Right hindlimb (tissue), 1 donor: Measurements from ENCODE around the gene PLD3.
"Not testable (repeated sequence)": the region's sequence is repeated elsewhere in the genome, so short reads cannot be mapped to it uniquely, and the experiment has no call there.

ENCODE experiments used
- DNase-seq: peaks from one replicate; pipeline ENCODE4 v3.0.0-alpha.2; 2018

The PLD3 gene

DNA sequence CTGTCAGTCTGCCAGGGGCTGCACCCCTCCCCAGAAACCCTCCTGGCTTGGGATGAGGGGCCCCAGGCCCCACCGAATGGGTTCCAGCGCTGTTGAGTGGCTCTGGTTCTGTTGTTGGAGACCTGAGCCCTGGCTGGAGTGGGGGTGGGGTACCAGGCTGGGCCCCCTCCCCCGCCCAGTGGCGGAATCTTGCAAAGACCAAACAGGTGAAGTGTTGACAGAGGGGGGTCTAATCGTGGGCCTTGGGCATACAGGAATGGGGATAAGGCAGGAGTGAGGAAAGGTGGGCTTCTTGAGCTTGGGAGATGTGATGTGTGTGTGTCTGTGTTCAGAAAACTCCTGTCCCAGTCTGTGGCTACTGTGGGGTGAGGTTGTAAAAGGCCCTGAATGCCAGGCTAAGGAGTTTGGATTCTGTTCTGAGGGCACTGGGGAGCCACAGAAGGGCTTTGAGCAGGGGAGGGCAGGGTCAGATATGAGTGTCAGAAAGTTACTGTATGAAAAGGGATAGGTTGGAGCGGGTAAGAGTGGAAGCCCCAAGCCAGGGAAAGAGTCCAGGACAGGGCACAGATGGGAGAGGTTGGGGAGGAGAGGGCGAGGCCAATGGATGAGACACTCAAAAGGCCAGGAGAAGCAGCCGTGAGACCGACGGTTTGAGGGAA, 41.7 kb downstream of the PLD3 start, which contains the start of gene HIPK4:
TSS of gene HIPK4 (minus strand) at position 98 of the 659 bp plus-strand sequence. CDS start 279 bp downstream, outside the sequence.
- no peak for DNase-seq

DNA sequence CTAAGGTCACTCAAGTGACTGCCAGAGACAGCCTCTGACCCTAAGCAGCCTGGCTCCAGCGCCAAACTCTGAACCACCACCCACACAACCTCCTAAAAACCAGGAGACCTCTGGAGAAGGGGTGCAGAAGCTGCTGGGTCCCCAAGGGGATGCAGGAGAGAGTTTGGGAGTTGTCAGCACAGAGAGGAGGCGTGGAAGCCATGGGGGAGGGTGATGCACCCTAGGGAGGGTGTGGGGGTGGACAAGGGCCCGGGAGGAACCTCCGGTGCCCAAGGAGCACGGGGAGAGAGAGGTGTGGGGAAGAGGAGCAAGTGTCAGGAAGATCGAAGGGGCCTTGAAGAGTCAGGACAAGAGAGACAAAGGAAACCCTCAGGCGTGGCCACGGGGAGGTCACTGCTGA, 43.6 kb downstream of the PLD3 start:
- no peak for DNase-seq

DNA sequence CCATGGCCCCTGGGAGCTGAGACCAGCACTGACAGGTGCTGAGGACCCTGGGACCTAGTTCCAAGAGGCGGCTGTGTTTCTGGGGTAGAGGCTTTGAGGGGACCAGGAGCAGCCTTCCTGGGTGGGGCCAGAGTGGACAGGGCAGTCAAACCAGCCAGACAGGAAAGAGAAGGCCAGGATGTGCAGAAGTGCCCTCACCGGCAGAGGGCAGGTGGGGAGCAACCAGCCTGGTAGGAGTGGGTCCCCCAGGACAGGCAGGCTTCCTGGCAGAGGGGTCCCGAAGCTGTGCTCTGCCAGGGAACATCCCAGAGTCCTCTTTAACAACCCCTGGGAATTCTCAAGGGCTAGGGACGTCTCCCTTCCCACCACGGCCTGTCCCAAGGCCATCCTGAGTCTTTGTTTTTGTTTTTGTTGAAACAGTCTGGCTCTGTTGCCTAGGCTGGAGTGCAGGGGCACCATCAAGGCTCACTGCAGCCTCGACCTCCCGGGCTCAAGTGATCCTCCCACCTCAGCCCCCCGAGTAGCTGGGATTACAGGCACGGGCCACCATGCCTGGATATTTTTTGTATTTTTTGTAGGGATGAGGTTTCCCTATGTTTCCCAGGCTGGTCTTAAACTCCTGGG, 44.5 kb downstream of the PLD3 start:
- no peak for DNase-seq

DNA sequence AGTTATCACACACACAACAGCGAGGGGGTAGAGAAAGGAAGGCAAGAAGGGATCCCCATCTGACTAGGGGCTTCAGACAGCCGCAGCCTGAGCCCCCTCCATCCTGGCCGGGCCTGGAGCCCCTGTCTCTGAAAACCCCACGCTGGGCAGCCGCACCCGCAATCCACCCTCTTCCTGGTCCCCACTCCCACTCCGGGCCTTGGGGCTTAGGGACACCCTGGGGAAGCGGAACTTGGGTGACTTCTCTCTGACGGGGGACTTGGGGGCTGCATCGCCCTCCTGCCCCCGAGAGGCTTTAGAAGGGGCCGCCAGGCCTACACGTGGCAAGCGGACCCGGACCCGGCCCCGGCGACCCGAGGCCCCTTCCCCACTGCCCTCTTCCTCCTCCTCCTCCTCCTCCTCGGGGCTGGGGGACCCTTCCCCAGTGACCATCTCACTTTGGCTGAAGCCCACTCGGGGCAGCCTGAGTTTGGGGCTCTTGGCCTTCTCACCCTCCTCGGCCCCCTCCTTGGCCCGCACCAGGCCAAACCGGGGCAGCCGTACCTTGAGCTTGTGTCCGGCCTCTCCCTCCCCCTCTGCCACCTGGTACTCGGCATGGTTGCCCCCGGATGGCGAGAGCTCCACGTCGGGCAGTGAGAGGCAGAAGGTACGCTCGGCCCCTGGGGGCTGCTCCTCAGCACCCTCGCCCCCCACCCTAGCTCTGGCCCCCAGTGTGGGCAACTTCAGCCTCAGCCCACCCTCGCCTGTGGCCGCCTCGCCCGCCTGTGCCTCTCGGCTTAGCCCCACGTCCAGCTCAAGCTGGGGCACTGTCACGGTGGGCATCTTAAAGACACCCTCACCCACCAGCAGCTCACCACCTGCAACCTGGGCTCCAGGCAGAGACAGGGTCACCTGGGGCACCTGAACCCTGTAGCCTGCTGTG, 45.7 kb downstream of the PLD3 start:
- no peak for DNase-seq

DNA sequence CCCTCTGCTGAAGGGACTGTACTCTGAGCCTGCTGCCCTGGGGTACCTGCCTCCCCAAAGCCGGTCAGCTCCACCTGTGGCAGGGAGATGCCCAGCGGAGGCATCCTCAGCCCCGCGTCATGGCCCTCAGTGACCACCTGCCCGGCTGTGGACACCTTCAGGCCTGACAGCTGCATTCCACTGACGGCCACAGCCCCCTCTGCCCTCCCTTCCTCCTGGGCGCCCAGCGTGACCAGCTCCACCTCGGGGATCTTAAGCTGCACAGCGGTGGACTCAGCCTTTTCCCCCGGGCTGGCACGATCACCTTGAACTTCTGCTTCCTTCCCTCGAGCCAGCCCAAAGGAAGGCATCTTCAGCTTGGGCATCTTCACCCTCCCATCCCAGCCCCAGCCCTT, 46.3 kb downstream of the PLD3 start:
- no peak for DNase-seq

DNA sequence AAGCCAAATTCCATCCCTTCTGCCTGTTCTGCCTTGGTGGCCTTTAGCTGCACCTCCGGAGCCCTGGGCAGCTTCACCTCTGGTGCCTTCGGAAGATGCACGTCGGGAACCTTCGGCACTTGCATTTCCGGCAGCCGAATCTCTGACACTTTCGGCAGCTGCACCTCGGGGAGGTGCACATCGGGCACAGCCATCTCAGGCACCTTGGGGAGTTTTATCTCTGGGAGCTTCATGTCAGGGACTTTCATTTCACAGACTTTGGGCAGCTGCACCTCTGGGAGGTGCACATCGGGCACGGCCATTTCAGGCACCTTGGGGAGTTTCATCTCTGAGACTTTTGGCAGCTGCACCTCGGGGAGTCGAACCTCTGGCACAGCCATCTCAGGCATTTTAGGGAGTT, 47.5 kb downstream of the PLD3 start:
- DNase-seq, result no peak

DNA sequence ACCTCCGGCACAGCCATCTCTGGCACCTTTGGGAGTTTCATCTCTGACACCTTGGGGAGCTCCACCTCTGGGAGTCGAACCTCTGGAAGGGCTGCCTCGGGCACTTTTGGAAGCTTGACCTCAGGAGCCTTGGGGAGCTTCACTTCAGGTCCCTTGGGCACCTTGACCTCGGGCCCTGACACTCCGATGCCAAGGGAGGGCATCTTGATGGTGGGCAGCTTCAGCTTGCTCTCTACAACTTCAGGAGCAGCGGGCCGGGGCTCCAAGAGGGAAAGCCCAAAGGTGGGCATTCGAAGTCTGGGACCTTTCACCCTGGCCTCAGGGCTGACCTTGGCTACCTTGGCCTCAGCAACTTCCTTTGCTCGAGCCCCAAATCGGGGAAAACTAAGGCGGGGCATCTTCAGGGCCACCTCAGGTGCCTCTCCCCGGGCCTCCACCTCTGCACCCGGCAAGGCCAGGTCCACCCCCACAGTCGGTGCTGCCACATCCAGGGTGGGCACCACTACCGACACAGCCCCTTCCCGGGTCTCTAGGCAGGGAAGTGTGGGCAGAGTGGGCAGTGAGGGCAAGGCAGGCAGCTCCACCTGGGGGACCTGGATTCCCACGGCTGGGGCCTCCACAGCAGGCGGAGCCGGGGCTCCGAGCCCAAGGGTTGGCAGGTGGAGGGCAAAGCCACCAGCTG, 48.5 kb downstream of the PLD3 start:
- no peak for DNase-seq

DNA sequence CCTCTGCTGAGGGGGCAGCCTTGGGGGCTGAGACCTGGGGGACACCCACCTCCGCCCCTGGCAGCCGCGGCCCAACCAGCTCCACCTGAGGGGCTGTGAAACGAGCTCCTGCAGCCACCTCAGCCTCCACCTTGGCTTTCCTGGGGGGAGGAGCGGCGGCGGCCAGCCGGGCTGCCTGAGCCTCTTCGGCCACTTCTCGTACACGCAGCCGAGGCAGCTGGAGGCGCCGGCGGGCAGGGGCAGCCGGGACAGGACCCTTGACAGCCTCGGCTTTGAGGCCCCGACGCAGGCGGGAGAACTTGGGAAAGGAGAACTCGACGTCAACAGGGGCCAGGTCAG, 49.0 kb downstream of the PLD3 start:
- DNase-seq, result no peak

DNA sequence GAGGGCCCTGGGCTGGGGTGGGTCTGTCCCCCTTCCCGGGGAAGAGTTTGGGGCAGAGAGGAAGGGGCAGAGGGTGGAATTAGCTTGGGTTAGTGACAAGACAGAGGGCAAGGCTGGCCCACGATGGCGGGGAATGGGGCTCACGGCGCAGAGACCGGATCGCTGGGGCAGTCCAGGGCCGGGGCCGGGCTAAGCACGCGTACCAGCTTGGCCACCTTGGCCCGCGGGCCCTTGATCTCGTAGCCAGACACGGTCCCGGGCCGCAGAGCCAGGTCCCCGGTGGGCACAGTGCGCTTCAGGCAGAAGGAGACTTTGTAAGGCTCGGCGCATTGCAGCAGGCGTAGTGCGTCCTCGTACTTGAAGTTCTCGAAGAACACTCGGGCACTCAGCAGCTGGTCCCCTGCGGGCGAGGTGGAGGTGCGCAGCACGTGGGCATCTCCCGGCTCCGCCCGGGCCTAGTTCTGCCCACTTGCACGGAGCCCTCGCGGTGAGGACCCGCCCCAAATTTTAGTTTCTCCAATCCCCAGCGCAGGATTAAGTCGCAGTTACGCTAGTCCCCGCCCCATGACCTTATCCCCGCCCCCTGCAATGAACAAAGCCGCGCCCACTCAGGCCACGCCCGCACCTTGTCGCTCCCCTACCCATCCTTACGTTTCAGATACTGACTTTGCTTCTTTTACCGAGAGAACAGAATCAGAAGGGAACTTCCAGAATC, 50.1 kb downstream of the PLD3 start:
- no peak for DNase-seq

DNA sequence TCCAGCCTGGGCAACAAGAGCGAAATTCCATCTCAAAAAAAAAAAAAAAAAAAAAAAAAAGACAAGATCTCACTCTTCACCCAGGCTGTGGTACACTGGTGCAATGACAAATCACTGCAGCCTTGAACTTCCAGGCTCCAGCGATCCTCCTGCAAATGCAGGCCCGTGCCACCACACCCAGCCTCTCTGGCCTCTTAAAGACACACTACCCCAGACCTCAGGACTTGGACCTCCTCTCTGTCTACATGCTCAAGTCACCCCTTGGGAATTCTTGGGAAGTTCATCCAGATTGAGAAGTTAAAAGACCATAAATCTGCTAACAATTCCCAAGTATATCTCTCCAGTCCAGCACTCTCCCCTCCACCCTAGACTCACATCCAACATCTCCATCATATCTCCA, 52.1 kb downstream of the PLD3 start:
- no peak for DNase-seq

DNA sequence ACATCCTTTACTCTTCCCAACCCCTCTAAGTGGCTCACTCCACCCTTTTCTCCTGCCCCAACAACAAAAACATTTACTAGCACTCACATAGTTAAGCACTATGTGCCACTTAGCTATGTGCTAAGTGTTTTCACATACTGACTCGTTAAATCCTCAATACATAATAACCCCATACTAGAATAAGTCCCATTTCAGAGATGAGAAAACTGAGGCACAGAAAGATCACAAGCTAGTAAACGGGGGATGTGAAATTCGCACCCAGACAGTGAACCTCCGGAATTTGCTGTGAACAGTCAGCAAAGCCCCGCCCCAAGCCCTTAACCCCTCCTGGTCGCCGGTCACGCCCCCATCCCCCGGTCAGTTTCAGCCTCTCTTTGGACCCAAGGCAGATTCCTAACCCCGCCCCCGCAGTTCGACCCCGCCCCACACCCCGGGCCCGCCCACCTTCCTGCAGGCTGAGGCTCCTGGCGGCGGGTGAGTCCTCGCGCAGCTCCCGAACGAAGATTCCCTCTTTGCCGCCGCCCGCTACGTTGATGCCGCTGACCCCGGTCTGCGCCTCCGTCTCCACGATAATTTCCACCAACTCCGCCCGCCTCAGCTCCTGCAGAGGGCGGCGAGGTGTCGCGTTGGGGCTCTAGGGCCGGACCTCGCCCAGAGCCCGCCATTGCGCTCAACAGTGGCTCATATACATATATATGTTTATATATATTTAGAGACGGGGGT, 54.9 kb downstream of the PLD3 start:
- DNase-seq, result peak; percentile 96

DNA sequence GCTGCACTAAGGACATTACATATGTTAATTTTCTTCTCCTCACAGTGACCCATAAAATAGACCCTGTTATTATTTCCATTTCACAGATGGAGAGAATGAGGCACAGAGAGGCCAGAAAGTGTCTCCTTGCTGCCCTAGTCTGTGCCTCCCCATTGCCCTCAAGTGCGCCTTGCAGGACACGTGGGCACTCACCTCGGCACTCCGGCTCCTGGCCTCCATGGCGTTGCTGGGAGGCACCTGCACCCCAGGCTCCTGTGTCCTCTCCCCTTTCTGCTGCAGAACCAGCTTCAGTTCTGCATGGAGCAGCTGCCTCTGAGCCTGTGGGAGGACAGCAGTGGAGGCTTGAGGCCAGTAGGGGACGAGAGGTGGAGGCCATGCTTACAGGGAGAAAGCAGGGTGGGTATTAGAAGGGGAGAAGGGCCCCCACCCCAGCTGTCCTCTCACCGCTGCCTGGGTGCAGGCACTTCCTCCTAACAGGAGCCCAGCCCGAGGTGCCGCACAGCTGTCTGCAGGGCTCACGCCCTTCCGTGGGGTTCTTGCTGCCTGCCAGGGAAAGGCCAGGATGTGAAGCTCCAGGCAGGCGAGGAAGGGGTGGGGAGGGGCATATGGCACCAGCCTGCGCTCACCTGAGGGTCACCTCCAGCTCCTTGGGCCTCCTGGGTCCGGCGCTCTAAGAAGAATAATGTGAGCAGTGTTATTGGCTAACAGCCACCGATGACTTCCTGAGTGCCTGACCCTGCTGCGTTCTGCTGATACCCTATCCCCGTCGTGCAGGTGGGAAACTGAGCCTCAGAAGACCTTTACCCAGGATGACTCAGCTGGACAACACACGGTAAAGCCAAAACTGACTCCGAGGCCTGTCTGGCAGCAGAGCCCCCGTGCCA, 59.5 kb downstream of the PLD3 start:
- DNase-seq, result no peak

DNA sequence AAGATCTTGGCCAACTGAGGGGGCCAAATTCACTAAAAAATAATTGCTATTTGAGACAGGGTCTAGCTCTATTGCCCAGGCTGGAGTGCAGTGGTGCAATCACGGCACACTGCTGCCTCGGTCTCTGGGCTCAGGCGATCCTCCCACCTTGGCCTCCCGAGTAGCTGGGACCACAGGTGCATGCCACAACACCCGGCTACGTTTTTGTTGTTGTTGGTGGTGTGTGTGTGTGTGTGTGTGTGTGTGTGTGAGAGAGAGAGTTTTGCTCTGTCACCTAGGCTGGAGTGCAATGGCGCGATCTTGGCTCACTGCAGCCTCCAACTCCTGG, 60.1 kb downstream of the PLD3 start:
- not testable (repeated sequence) for DNase-seq

DNA sequence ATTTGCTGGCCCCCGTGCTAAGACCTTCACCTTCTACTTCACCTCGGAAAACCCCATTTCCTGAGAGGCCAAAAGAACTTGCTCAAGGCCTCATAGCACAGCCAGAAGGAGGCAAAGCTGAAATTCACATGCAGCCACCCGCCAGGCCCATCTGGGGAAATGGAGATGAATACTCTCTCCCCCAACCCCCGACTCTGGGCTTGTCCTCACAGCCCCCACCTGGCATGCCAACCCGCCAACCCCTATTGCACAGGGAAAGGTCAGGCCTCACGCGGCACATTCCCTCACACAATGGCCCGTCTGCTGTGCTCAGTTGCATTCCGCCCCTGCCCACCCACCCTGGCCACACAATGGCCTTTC, 61.5 kb downstream of the PLD3 start:
- no peak for DNase-seq

DNA sequence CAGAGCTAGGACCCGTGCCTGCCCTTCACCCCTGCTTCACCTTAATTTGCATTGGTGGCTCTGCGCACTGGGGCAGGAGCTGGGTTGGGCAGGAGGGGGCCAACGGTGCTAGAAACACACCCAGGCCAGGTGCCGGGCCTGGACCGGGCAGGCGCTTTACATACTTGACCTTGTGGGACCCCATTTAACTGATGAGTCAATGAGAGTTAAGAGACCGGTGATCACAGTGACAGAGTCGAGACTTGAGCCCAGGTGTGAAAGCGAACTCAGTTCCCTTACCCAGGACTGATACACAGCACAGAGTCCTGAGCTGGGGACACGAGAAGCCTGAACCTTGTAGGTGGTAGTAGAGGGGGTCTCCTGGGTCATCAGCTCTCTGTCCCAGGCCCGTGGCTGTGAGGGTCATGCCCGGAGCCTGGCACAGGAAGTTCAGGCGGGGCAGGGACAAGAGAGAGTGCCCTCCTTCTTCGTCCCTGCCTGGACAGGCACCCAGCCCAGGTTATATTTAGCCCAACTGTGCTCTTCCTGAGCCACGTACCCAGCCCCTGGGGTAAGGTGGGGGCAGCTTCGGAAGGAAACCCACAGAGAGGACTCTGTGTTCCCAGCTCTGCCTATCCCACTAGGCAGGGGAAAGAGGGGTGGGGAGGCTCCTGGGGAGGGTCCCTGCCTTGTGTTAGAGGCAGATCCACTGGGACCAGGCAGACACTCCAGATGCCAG, 62.8 kb downstream of the PLD3 start:
- DNase-seq, result no peak

DNA sequence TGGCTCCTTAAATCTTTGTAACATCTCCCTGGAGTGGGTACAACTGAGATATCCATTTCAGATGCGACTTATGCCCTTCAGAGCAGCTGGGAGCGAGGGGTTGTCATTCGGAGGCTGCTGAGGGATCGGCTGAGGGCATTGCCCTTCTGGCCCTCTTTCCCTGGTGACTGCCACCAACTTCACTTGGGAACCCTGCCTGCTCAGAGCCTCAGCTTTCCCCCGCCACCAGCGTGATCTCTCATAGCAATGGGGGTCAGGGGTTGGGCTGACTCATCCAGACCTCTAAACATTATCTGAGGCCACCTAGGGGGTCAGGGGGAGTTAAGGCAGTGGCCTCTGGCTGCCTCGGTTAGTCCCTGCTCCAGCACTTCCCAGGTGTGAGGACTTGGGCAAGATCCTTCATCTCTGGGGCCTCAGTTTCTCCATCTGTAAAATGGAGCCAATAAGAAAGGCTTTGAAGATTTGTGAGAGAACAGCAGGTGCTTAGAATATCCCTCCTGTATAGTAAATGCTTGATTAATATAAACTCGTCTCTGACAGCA, 63.5 kb downstream of the PLD3 start:
- no peak for DNase-seq

DNA sequence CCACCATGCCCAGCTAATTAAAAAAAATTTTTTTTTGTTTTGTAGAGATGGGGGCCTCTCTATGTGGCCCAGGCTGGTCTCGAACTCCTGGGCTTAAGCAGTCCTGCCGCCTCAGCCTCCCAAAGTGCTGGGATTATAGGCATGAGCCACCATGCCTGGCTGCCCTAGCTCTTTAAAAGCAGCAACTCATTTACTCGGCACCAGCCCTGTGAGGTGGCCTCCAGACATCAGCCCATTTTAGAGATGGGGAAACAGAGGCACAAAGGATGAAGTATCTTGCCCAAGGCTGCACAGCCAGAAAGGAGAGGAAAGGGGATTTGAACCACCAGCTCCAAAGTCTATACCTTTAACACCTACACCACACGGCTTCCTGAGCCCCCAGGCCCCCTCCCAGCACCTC, 64.4 kb downstream of the PLD3 start:
- no peak for DNase-seq

DNA sequence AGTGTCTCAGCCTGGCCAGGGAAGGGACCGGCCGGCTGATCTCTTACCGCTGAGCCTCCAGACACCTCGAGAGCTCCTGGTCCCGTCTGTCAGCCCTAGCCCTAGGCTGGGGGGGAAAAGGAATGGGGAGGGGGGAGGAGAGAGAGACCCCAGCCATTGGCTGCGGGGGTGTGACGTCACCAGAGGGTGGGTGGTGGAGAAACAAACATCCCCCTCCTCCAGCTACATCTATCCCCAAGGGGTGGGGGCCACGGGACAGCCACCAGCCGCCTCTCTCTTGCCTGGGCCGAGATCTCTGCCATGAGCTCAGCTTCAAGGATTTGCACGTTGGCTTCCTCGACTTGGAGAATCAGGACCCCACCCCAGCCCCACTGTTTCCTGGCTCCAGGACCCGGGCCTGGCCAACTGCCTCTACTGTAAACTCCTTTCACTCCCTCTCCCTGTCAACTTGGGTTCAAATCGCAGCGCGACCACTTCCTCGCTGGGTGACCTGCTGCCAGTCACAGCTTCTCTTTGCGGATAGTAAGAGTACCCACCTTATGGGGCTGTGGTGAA, 64.9 kb downstream of the PLD3 start, which contains the start of gene PRX:
TSS of gene PRX (minus strand) at position 88 of the 555 bp plus-strand sequence. CDS start 5,446 bp downstream, outside the sequence.
- peak; percentile 75 for DNase-seq
